GM18873 (cell line): Measurements from ENCODE around the gene TBCC.
"Not testable (repeated sequence)": the region's sequence is repeated elsewhere in the genome, so short reads cannot be mapped to it uniquely, and the experiment has no call there.

Source experiments
- ATAC-seq: cut with Tn5 transposase; IDR thresholded peaks from one replicate; pipeline ENCODE4 v1.9.1; 2021; ENCODE audit warnings: mild to moderate bottlenecking, moderate library complexity, moderate number of reproducible peaks; ENCODE audit not compliant: unreplicated experiment, low FRiP score

The TBCC gene

GRCh38 chr6:42740725-42741124, 5.2 kb downstream of the TBCC start:
- no peak for ATAC-seq

GRCh38 chr6:42735976-42736375, 9.9 kb downstream of the TBCC start:
- ATAC-seq = no peak

GRCh38 chr6:42733867-42734481, 11.9 kb downstream of the TBCC start:
- not testable (repeated sequence) for ATAC-seq

GRCh38 chr6:42729731-42730130, 16.2 kb downstream of the TBCC start:
- ATAC-seq = no peak

- ATAC-seq = no peak
Measured at GRCh38 chr6:42727627-42728026, 18.3 kb downstream of the TBCC start.

GRCh38 chr6:42727087-42727611, 18.8 kb downstream of the TBCC start:
- ATAC-seq = no peak

GRCh38 chr6:42726485-42727086, 19.3 kb downstream of the TBCC start:
- peak; percentile 45 for ATAC-seq

- no peak for ATAC-seq
Measured at GRCh38 chr6:42726026-42726425, 19.9 kb downstream of the TBCC start.

- no peak for ATAC-seq
Measured at GRCh38 chr6:42724825-42725224, 21.1 kb downstream of the TBCC start.

- no peak for ATAC-seq
Measured at GRCh38 chr6:42722497-42722896, 23.4 kb downstream of the TBCC start, which contains the start of gene PRPH2. TSS of gene PRPH2 (minus strand) at chr6:42722597. CDS start at chr6:42722334, 263 bp downstream.

GRCh38 chr6:42720739-42721138, 25.2 kb downstream of the TBCC start:
- ATAC-seq = no peak

GRCh38 chr6:42715871-42716270, 30.0 kb downstream of the TBCC start:
- no peak for ATAC-seq

GRCh38 chr6:42714098-42714761, 31.7 kb downstream of the TBCC start:
- ATAC-seq = no peak

GRCh38 chr6:42711930-42712329, 34.0 kb downstream of the TBCC start:
- ATAC-seq = no peak

- ATAC-seq = no peak
Measured at GRCh38 chr6:42710316-42710715, 35.6 kb downstream of the TBCC start.

GRCh38 chr6:42709871-42710270, 36.0 kb downstream of the TBCC start:
- no peak for ATAC-seq

GRCh38 chr6:42708096-42708495, 37.8 kb downstream of the TBCC start:
- ATAC-seq = no peak

- no peak for ATAC-seq
Measured at GRCh38 chr6:42707595-42707994, 38.3 kb downstream of the TBCC start.

- ATAC-seq = no peak
Measured at GRCh38 chr6:42704937-42705374, 40.9 kb downstream of the TBCC start.

GRCh38 chr6:42704251-42704936, 41.5 kb downstream of the TBCC start:
- no peak for ATAC-seq

GRCh38 chr6:42702786-42703185, 43.1 kb downstream of the TBCC start:
- not testable (repeated sequence) for ATAC-seq
